ENCODE results near the gene ZBED4. TPM values are rescaled to one million over a fixed set of nuclear protein-coding genes. Genes with fewer than 3 reads are reported as not detected.

Gene ZBED4
- total RNA-seq, 1 donor from 2014 or later = 3.8 TPM

DNA sequence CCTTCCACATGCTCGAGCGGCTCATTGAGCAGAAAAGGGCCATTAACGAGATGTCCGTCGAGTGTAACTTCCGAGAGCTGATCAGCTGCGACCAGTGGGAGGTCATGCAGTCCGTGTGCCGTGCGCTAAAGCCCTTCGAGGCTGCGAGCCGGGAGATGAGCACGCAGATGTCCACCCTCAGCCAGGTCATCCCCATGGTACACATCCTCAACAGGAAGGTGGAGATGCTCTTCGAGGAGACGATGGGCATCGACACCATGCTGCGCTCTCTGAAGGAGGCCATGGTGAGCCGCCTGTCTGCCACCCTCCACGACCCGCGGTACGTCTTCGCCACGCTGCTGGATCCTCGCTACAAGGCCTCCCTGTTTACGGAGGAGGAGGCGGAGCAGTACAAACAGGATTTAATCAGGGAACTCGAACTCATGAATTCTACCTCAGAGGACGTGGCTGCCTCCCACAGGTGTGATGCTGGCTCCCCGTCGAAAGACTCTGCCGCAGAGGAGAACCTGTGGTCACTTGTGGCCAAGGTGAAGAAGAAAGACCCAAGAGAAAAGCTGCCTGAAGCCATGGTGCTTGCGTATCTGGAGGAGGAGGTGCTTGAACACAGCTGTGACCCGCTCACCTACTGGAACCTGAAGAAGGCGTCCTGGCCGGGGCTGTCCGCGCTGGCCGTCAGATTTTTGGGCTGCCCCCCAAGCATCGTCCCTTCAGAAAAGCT, 32.9 kb downstream of the ZBED4 start:
- DNase-seq (no peak), ATAC-seq (ENCODE audit: poor library complexity) (no peak)
- intact Hi-C loops (cut with DNase I) = no loop called here

DNA sequence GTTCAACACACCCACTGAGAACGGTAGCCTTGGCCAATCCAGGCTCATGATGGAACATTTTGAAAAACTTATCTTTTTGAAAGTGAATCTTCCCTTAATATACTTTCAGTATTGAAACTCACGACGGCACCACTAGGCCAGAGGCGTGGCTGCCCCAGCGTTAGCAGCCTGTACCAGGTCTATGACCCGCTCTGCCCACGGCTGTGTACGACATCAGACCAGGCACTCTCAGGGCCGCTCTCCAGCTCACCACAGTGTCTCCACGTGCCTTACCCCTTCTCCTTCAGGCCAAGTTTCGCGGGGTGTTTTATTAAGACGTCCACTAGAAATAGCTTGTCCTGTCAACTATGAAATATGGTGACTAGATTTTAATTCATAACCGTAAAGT, 33.4 kb downstream of the ZBED4 start:
- intact Hi-C loops (cut with DNase I) = no loop called here
- ATAC-seq (ENCODE audit: poor library complexity) (no peak), DNase-seq (no peak)

DNA sequence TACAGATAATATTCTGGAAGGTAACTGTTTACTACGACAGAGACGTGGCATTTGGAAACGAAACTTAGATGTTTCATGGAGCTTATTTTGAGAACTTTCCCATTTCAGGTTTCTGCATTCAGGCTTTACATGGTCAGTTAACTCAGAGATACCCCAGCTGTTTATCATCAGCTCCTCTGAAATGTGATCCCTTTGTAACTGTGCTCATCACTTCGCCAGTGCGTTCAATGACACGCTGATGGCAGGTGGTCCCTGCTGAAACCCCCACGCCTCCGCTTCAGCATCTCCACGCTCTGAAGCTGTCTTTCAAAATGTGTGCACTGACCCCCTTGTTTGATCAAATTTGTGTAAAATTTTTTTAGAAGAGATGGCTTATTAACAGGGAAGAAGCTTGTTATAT, 34.1 kb downstream of the ZBED4 start:
- DNase-seq (no peak), ATAC-seq (ENCODE audit: poor library complexity) (no peak)
- intact Hi-C loops (cut with DNase I) = no loop called here

DNA sequence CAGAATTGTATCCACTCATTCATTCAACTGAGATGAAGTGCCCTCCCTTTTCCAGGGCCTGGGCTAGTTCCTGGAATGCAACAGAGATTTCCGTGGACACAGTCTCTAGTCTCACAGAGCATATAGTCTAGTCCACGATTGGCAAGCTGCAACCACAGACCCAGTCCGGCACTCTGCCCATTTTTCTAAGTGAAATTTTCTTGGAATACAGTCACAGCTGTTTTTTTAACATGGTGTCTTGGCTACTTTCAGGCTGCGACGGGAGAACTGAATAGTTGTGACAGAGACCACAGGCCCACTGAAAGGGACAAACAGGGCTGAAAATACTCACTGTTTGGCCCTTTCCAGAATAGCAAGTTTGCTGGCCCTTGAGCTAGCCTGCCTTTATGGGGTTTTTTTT, 35.4 kb downstream of the ZBED4 start:
- intact Hi-C loops (cut with DNase I) = no loop called here
- DNase-seq (no peak), ATAC-seq (ENCODE audit: poor library complexity) (no peak)

DNA sequence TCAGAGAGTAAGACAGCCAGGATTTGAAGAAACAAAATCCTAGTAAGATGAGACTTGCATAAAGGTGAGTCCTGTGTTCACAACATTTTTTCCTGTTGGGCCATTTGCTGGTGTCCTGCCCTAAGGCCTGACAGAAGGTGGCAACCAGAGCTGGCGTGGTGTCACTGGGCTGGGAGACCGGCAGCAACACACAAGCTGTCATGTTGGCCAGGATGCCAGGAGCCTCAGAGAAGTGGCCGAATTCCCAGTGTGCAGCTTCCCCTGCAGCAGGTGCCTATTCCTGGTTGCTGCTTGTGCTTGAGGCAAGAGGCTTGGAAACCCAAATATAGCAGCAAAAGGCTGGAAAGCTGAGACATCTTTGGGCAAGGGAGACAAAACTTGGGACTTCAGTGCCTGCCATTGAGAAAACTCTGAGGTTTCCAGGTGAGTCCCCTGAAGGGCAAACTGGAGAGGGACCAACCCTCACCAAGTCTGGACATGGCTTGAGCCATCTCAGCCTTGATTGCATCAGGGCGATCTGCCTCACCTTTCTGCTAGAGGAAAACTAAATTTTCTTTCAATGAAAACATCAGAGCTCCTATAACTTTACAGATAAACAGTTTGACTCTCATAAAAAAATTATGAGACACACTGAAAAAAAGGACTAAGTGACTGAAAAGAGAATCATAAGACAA, 38.7 kb downstream of the ZBED4 start:
- intact Hi-C loops (cut with DNase I) = no loop called here
- peak; percentile 73 for DNase-seq
- peak; percentile 89 for ATAC-seq (ENCODE audit: poor library complexity)

DNA sequence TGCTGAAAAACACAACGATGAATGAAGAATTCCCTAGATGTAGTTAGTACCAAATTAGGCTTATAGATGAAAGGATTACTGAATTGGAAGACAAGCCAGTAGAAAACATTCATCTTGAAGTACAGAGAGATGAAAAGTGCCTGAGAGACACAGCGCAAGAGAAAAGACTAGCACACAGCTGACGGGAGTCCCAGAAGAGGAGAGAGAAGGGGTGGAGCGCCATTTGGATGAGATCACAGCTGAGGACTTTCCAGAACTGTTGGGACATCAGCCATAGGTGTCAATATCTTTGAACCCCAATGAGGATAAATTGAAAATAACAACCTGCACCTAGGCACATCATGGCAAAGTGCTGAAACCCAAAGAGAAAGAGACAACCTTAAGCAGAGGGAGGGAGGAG, 39.4 kb downstream of the ZBED4 start:
- no peak for ATAC-seq (ENCODE audit: poor library complexity)
- intact Hi-C loops (cut with DNase I) = no loop called here
- DNase-seq = no peak

DNA sequence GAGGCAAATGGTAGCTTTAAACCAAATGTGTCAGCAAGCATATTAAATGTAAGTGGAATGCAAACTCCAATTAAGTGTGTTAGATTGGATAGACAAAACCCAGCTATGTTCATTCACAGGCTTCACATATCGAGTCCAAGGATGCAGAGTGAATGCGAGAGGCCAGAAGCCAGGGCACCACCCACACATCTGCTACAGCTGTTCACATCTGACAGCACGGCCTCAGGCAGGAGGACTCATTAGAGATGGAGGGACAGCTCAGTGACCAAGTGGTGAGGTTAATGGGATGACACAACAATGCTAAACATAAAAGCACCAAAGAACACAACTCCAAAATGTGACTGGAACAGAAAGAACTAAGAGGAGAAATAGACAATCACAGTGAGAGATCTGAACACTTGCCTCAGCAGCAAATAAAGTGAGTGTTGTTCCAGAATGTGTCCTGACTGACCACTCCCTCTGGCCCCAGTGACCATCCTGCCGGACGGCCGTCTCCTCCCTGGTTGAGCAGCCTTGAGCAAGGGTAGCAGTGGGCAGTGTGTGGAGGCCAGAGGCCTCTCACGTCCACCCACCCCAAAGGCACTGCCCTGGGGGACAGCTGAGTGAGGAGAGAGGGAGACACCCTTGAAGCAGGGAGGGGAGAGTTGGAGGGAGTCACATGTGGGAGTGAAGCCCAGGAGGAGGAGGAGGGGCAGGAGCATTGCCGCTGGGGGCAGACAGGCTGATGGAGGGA, 40.8 kb downstream of the ZBED4 start:
- no peak for ATAC-seq (ENCODE audit: poor library complexity)
- intact Hi-C loops (cut with DNase I) = no loop called here

DNA sequence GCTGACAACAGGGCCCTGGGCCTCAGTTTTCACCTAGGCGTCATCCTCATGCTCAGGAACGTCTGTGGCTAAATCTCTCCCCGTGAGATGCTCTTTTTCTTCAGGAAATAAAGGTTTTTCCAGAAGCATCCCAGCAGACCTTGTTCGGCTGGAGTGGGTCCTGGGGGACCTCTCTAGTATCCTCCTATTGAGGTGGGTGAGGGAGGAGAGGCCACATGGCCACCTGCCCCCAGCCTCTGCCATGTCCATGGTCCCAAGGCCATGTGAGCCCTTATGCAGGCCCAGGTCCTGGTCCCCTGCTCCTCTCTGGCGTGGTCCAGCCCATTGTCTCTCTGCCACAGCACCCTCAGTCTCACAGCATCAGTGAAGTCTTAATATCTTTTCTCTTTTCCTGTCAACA, 42.6 kb downstream of the ZBED4 start:
- intact Hi-C loops (cut with DNase I) = no loop called here
- ATAC-seq (ENCODE audit: poor library complexity) = no peak

More for the DNA sequence above, 40.8 kb downstream of the ZBED4 start:
- DNase-seq = no peak

DNA sequence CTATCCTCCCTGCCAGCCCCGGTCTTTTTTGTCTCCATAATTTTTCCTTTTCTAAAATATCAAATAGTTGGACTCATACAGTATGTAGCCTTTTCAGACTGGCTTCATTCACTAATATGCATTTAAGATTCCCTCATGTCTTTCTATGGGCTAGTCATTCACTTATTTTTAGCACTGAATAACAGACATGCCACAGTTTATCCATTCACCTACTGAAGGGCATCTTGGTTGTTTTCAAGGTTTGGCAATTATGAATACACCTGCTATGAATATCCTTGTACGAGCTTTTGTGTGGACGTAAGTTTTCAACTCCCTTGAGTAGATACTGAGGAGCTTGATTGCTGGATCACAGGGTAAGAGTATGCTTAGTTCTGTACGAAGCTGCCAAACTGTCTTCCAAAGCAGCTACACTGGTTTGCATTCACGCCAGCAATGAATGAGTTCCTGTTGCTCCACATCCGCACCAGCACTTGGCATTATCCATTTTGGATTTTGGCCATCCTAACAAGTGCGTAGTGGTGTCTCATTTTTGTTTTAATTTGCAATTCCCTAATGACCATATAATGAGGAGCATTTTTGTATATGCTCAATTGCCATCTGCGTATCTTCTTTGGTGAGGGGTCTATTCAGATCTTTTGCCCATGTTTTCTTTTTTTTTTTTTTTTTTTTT, 43.5 kb downstream of the ZBED4 start:
- DNase-seq = no peak
- intact Hi-C loops (cut with DNase I) = no loop called here
- ATAC-seq (ENCODE audit: poor library complexity) = peak; percentile 8

More for the DNA sequence above, 42.6 kb downstream of the ZBED4 start:
- no peak for DNase-seq

DNA sequence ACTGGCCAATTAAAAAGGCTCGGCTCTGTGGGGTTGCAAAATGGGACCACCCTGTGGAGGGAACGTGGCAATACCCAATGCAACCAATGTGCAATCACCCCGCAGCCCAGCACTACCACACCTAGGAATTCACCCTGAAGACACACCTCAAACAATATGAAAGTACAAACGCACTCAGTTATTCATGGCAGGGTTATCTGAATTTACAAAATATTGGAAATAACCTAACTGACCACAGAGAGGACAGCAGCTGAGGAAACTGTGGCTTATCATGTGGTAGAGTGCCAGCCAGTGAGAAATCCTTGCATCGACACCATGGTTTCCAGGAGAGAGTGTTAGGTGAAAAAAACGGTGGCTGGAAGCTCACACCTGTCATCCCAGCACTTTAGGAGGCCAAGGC, 45.9 kb downstream of the ZBED4 start:
- ATAC-seq (ENCODE audit: poor library complexity) (no peak), DNase-seq (no peak)
- intact Hi-C loops (cut with DNase I) = no loop called here

DNA sequence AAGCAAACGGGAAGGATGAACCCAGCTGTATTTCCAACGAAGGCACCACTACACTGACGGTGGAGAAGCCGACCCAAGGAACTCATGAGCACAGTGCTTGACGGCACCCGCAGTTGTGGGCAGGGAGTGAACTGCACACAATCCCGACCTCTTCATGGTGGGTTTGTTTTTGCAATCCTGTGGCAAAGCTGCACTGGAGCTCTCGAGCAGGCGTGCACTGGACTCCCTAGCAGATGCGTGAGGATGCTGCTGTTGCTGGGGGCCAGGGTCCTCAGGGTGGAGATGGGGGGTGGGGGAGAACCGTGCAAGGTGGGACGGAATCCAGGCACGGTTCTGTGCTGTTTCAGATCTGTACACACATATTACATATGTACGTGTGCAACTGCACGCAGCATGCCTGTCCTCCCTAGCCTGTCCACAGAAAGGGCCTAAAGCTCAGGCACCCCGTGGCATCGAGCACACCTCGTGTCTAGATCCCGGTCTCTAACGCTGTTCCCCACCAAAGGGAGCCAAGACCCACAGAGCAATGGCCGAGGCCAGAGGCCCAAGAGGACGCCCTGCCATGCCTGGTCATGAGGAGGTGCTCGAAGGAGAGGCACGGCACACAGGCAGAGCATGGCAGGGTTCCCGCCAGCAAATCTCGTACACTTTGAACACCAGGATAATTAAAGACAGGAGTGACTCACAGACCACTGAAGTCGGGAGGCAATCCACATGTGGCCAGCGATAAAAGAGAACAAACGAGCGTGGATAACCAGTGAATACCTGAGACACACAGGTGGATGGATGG, 47.0 kb downstream of the ZBED4 start:
- no peak for ATAC-seq (ENCODE audit: poor library complexity)
- intact Hi-C loops (cut with DNase I) = no loop called here
- no peak for DNase-seq

DNA sequence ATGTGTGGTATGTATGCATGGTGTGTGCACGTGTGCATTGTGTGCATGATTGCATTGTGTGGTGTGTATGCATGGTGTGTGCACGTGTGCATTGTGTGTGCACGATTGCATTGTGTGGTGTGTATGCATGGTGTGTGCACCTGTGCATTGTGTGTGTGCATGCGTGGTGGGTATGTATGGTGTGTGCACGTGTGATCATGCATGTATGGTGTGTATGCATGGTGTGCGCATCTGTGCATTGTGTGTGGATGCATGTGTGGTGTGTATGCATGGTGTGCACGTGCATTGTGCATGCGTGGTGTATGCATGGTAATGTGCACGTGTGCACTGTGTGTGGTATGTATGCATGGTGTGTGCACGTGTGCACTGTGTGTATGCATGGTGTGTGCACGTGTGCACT, 47.8 kb downstream of the ZBED4 start:
- ATAC-seq (ENCODE audit: poor library complexity) (no peak), DNase-seq (no peak)
- intact Hi-C loops (cut with DNase I) = no loop called here

DNA sequence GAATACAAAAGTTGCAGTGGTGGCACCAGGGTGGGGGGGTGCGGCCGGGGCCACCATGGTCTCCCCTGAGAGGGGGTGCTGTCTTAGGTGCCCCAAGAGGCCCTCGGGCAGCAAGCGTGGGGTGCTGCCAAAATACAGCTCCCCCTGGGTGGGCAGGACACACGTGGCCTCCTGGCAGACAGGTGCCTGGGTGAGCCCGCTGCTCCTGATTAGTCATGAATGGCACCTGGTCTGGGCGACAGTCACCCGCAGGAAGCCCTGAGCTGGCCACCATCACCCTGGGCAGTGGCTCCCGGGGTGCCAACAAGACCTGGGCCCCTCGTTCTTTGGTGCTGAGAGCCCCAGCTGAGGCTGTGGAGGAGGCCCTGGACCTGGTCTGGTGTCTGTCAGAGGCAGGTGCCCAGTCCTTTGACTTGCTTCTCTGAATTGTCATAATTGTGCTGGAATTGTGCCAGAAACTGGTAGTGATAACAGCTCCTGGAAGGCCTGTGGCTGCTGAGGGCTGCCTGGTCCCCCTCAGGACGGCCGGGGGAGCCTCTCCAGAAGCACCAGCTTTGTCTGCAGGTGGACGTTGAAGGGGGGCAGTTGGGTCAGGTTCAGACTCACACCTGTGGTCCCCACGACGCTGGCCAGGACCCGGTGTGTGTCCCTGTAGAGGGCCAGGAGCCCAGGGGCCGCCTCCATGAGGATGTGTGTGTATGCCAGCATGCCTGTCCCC, 49.8 kb downstream of the ZBED4 start:
- ATAC-seq (ENCODE audit: poor library complexity) = peak; percentile 79
- intact Hi-C loops (cut with DNase I) = no loop called here
- DNase-seq = no peak

DNA sequence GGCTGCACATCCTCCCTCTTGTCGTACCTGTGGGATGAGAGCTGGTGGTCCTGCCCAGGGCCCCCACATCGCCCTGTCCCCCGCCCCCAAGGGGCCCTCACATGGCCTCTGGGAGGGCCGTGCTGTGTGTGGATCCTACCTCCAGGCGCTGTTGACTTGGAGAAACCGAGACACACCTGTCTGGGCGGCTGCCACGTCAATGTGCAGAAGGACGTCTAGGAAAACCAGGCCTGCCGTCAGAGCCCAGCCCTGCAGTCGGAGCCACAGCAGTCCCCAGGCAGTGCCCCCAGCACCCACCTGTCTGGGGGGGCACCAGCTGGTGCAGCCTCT, 50.4 kb downstream of the ZBED4 start:
- DNase-seq = no peak
- ATAC-seq (ENCODE audit: poor library complexity) = no peak

DNA sequence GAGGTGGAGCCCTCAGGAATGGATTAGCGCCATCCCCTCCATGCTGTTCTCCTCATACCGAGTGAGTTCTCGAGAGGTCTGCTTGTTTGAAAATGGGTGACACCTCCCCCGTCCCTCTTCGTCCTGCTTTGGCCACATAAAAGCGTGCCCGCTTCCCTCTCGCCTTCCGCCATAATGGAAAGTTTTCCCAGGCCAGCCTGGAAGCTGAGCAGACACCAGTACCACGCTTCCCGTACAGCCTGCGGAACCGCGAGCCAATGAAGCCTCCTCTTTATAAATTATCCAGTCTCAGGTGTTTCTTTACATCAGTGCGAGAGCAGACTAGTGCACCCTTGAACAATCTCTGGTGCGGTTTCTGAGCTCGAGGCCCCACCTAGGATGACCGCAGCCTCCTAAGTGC, 51.8 kb downstream of the ZBED4 start:
- no peak for DNase-seq
- intact Hi-C loops (cut with DNase I) = no loop called here
- no peak for ATAC-seq (ENCODE audit: poor library complexity)

More for the DNA sequence above, 50.4 kb downstream of the ZBED4 start:
- intact Hi-C loops (cut with DNase I) = no loop called here

DNA sequence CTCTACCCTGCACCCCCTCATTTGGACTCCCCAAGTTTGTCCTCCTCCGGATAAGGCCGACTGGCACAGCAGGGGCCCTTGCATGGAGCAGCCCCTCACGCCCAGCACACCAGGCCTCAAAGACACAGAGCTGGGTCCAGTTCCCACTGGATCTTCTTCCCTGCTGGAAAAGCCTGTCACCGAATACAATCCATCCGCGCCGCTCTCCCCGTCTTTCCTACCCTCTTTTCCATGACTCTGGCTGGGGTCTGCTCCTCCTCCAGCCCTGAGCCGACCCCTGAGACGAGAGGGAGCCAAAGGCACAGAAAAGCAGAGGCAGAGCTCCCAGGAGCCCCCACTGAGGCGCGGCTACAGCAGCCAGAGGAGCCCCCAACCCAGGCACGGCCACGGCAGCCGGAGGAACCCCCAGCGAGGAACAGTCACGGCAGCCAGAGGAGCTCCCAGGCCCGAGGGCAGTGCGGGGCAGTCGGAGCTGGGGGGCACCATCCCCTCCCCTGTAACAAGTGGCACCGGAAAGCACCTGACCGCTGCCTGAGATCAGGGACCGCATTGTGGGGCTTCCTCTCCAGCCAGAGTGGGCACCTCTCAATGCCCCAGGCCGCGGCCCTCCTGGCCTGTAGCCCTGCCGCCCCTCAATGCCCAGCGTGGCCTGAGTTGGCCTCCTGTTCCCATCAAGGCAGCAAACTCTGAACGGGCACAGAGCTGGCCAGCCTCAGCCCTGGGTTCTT, 52.6 kb downstream of the ZBED4 start:
- no peak for DNase-seq
- intact Hi-C loops (cut with DNase I) = no loop called here
- no peak for ATAC-seq (ENCODE audit: poor library complexity)

DNA sequence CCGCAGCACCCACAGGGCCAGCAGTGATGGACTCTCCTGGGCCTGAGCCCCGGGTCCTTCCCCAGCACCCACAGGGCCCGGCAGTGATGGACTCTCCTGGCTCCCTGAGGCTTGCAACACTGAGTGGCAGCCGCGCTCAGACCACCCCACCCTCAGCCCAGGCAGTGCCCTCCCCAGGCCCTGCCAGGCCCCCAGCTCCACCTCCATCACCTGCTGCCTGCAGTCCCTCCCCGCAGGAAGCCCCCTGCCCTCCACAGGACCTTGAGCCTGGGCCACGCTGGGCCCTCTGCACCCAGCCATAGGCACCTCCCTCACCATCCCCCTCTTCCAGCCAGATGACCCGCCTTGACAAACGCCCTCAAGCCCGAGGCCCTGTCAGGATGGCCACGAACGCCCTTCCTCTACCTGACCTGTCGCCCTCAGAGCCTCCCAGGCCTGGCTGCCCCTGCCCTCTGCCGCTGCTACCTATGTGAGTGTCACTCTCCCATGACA, 53.2 kb downstream of the ZBED4 start:
- DNase-seq = no peak
- intact Hi-C loops (cut with DNase I) = no loop called here
- ATAC-seq (ENCODE audit: poor library complexity) = no peak

Measured in Right ventricle myocardium superior (tissue), 1 donor.